Measurements from ENCODE around the gene GAL3ST3.
"Not testable (repeated sequence)": the region's sequence is repeated elsewhere in the genome, so short reads cannot be mapped to it uniquely, and the experiment has no call there.

GAL3ST3 gene

DNA sequence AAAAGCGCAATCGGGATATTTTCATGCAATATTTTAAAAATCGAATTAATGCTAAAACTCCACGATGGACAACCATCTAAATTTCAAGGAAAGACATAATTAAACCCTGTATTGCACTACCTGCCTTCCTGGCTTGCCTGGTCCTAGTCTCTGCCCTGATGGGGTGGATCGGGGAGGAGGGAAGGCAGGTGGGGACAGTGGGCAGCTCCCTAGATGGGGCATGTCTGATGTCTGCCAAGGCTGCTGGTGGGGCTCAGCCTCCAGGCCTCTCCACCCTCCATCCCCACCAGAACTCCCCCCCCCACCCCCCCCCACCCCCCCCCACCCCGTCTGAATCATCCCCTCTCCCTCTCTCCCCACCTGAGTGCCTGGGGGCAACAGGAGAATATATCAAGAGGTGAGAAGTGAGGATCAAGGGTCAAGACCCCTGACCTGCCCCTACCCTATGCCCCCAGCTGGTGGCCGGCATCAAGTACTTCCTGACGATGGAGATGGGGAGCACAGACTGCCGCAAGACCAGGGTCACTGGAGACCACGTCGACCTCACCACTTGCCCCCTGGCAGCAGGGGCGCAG lies 36.5 kb downstream of the GAL3ST3 start:
- DNase-seq (ENCODE audit: low read depth): no peak
- TF ChIP-seq, protein P1, sequence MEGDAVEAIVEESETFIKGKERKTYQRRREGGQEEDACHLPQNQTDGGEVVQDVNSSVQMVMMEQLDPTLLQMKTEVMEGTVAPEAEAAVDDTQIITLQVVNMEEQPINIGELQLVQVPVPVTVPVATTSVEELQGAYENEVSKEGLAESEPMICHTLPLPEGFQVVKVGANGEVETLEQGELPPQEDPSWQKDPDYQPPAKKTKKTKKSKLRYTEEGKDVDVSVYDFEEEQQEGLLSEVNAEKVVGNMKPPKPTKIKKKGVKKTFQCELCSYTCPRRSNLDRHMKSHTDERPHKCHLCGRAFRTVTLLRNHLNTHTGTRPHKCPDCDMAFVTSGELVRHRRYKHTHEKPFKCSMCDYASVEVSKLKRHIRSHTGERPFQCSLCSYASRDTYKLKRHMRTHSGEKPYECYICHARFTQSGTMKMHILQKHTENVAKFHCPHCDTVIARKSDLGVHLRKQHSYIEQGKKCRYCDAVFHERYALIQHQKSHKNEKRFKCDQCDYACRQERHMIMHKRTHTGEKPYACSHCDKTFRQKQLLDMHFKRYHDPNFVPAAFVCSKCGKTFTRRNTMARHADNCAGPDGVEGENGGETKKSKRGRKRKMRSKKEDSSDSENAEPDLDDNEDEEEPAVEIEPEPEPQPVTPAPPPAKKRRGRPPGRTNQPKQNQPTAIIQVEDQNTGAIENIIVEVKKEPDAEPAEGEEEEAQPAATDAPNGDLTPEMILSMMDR (conservative IDR thresholded peaks at IDR 0.05; ENCODE audit: low read length): no peak
- H3K4me3 ChIP-seq (ENCODE audit: low read length): no peak overlapping the region

DNA sequence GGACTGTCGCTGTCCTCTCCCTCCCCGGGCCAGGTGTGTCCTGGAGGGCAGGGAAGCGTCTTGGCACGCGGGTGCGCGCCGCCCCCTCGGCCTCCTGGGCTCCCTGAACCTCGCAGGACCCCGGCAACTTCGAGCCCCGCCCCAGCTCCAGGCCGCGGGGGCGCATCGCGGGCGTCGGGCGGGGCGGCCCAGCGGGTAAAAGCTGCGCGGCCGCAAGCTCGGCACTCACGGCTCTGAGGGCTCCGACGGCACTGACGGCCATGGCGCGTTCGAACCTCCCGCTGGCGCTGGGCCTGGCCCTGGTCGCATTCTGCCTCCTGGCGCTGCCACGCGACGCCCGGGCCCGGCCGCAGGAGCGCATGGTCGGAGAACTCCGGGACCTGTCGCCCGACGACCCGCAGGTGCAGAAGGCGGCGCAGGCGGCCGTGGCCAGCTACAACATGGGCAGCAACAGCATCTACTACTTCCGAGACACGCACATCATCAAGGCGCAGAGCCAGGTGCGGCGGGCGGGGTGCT lies 37.1 kb downstream of the GAL3ST3 start, which contains the start of gene CST6:
CST6 (plus strand) TSS at position 224 of the 519 bp plus-strand sequence; CDS start at position 261, 37 bp downstream.
- no peak within 1 kb of the TSS for H3K4me3 ChIP-seq (ENCODE audit: low read length)
- TF ChIP-seq, protein P1 (conservative IDR thresholded peaks at IDR 0.05; ENCODE audit: low read length): no peak
- no peak for DNase-seq (ENCODE audit: low read depth)

DNA sequence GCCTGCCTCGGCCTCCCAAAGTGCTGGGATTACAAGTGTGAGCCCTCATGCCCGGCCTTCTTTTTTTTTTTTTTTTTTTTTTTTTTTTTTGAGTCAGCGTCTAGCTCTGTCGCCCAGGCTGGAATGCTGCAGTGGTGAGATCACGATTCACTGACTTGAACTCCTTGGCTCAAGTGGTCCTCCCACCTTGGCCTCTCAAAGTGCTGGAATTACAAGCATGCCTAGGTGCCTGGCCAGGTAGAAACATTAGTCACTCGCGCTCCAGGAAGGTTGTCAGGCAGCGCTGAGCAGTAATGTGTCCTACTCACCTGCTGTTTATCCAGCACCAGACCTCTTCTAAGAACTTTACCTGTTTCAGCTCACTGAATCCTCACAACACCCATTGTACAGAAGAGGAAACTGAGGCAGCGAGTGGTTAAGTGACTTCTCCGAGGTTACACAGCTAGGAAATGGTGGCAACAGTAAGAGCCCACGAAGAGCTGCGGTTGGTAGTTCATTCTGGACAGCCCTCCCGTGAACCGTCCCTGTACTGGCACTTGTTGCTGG lies 37.6 kb downstream of the GAL3ST3 start:
- TF ChIP-seq, protein P1 (conservative IDR thresholded peaks at IDR 0.05; ENCODE audit: low read length): no peak
- no peak overlapping the region for H3K4me3 ChIP-seq (ENCODE audit: low read length)
- DNase-seq (ENCODE audit: low read depth): peak; percentile 67

DNA sequence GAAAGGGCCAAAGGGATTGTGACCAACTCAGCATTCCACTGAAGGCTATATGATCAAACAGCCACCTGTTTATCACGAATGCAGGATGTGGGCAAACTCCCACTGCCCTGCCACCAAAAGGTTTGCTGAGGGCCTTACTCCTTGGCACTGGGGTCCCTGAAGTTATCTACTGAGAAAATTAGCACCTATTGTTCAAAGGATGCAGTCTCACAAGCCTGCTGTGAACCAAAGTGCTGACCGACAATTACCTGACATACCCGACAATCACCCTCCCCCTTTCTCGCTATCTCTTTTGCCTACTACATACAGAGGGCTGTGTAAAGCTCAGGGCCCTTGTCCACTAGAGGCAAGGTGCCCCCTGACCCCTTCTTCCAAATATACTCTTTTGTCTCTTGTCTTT lies 38.9 kb downstream of the GAL3ST3 start:
- not testable (repeated sequence) for DNase-seq (ENCODE audit: low read depth); H3K4me3 ChIP-seq (ENCODE audit: low read length)

DNA sequence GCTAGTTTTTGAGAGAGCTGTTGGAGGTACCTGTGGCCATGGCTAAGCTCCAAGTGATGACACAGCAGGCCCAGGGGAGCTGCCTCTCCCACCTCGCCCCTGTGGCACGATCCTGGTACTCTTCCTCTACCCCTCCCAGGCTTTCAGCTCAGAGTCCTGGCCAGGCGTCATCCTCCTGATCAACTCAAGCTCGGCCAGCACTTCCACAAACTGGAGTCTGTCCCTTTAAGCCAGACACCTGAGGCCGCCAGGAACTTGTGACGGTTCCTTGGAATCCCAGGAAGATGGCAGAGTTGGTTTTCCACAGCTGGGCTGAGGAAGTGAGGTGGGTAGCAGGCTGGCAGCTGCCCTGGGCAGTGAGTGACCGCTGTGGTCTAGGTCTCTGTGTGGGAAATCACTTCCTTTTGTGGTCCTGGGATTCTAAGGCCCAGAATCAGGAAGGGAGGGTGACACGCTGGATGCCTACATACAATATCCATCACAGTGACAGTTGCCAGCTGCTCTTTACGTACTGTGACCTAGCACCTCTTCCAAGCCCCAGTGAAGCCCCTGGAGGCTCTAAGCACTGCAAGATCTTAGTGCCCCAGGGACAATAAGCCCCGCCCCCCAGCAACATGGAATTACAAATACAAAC lies 40.4 kb downstream of the GAL3ST3 start:
- DNase-seq (ENCODE audit: low read depth): no peak
- no peak overlapping the region for H3K4me3 ChIP-seq (ENCODE audit: low read length)
- TF ChIP-seq, protein P1 (conservative IDR thresholded peaks at IDR 0.05; ENCODE audit: low read length): no peak

DNA sequence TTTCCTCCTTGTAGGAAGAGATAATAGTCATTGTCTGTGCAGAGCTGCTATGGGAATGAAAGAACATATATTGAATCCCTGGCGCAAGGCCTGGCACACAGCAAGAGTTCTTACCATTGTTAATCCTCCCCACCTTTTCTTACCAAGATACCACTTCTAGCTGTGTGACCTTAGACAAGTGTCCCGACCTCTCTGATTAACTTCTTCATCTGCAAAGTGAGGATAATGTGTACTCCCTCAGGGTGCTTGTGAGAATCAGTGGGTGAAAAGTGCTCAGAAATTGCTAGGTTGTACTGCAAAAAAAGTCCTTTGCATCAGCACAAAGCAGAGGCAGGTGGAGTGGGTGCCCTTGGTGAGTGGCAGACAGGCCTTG lies 40.9 kb downstream of the GAL3ST3 start:
- no peak overlapping the region for H3K4me3 ChIP-seq (ENCODE audit: low read length)
- TF ChIP-seq, protein P1 (conservative IDR thresholded peaks at IDR 0.05; ENCODE audit: low read length): no peak
- no peak for DNase-seq (ENCODE audit: low read depth)

DNA sequence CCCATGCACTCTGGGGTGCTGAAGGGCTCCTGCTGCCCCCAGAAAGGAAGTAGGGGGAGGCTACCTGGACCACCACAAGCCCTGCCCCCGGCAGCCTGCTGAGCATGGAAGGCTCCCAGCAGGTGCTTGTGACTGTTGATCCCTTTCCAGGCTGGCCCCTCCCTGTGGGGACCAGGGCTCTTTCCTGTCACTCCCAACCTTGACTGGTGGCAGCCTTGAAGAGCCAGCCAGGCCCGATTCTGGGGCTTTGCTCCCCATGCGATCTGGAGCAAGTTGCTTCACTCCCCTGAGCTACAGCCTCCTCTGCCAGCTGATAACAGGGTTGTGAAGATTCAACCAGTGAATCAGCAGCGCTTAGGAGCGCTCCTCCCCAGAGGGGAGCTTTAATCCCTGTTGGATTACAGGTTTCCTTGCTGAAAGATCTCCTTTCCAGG lies 41.7 kb downstream of the GAL3ST3 start:
- H3K4me3 ChIP-seq (ENCODE audit: low read length): no peak overlapping the region
- DNase-seq (ENCODE audit: low read depth): no peak
- TF ChIP-seq, protein P1 (conservative IDR thresholded peaks at IDR 0.05; ENCODE audit: low read length): no peak
